Heart right ventricle (tissue), 16 donors: ENCODE measurements around the gene CKAP2L. TPM values are rescaled to one million over a fixed set of nuclear protein-coding genes. Genes with fewer than 3 reads are reported as not detected.

Experiments used
- ATAC-seq, 8 donors: fragments of 200-7000 bp; cut with Tn5 transposase; one replicate each; pipeline ENCODE4 v1.9.1; 2020; ENCODE audit warnings: mild to moderate bottlenecking in 8 of 8, moderate library complexity in 8 of 8, moderate number of reproducible peaks in 1 of 8
- DNase-seq, 2 donors: peaks; one replicate each; pipeline ENCODE4 v3.0.0-alpha.2; 2020
- H3K27ac ChIP-seq, 10 donors: fragments of 200-600 bp; sonication (generic) in 2 of 10; one replicate each; pipeline versions ENCODE4 v1.5.0 to v1.8.0; 2020 to 2022; ENCODE audit warnings: mild to moderate bottlenecking in 3 of 10
- H3K27me3 ChIP-seq, 7 donors: fragments of 200-600 bp; one replicate each; pipeline ENCODE4 v1.8.0; 2021 to 2022; ENCODE audit warnings: mild to moderate bottlenecking in 2 of 7
- H3K36me3 ChIP-seq, 9 donors: fragments of 200-600 bp; sonication (generic) in 1 of 9; one replicate each; pipeline versions ENCODE4 v1.5.0 to v1.8.0; 2020 to 2022; ENCODE audit warnings: mild to moderate bottlenecking in 2 of 9
- H3K4me1 ChIP-seq, 9 donors: fragments of 200-600 bp; sonication (generic) in 1 of 9; one replicate each; pipeline versions ENCODE4 v1.5.0 to v1.8.0; 2020 to 2022; ENCODE audit warnings: mild to moderate bottlenecking in 4 of 9
- H3K4me3 ChIP-seq, 10 donors: fragments of 200-600 bp; sonication (generic) in 2 of 10; one replicate each; pipeline versions ENCODE4 v1.5.0 to v1.8.0; 2020 to 2022; ENCODE audit warnings: mild to moderate bottlenecking in 7 of 10, moderate library complexity in 2 of 10
- H3K9me3 ChIP-seq, 11 donors: fragments of 200-600 bp in 10 of 11; sonication (generic) in 2 of 11; one replicate each; pipeline versions ENCODE4 v1.5.0 to v1.8.0; 2013 to 2022; ENCODE audit warnings: mild to moderate bottlenecking in 2 of 11, control low read depth in 1 of 11, moderate library complexity in 1 of 11
- CTCF ChIP-seq, 9 donors: fragments of 200-600 bp; sonication (generic) in 2 of 9; IDR thresholded peaks; one replicate each; pipeline versions ENCODE4 v1.5.0 to v1.8.0; 2021 to 2022; ENCODE audit warnings: antibody characterized with exemption in 9 of 9, mild to moderate bottlenecking in 5 of 9, moderate library complexity in 1 of 9
- WGBS, 2 donors: extraction: QIAGEN DNeasy Blood & Tissue Kit; methylation state at CpG; one replicate each; pipeline ENCODE4 v1.1.7; 2013; ENCODE audit warnings: inconsistent platforms in 1 of 2; 5-methylcytosine and 5-hydroxymethylcytosine counted together
- intact Hi-C, 10 donors: fragments of 100-400 bp; cut with DNase I; formaldehyde crosslinking; loops; one replicate each; pipeline versions ENCODE4 v1.11.1 to v1.14.2; 2022
- polyA plus RNA-seq, 2 donors: library from polyadenylated mRNA; stranded (reverse); fragments of 200-250 nt; gene quantifications; one replicate each; pipeline ENCODE4 v1.2.3, GENCODE V29; 2013
- total RNA-seq, 10 donors: library from RNA; stranded (reverse); fragmentation: NEBNext Ultra II Directional in 3 of 10; extraction: Animal tissue kit (Norgen Biotek cat#: 25700) in 3 of 10; gene quantifications; one replicate each; pipeline versions ENCODE4 v1.2.1 to v1.2.4, GENCODE V29; 2021 to 2023
- donor health status: Arrhythmogenic right ventricular cardiomyopathy.
- donor health status: ischemic (EF 13 %, LVEDD 7.1; RV severe dilation, severe dysfunction).
- donor health status: healthy with polysubstance abuse.
- donor health status: DM: no; HTN: yes; CAD: no.
- donor health status: DM: no; HTN: no; CAD: no.
- donor health status: ischemic (EF 25% LVEDD 6.9; RV normal size, moderate dysfunction).
- donor health status: ischemic (EF 25% LVEDD 5.7; RV mildly dilated, moderate dysfunction).
- donor health status: healthy.
- donor health status: DM: yes; HTN: yes; CAD: no.
- donor health status: Ischemic cardiomyopathy.
- donor health status: ischemic (EF 35%, LVEDD 5.7; RV mildly dilated, moderate dysfunction).
- donor health status: nonischemic (EF 11% LVEDD 7.7; RV severe dilation, severe dysfunction).
- donor health status: DM: yes; HTN: yes; CAD: no.
- donor health status: PGD.
- donor health status: ischemic (EF 29% LVEDD 5.4; RV normal size, mild dysfunction).
- donor health status: nonischemic (EF 23%, LVEDD 6.1; RV moderate dilation, normal function).

Gene CKAP2L
- total and polyA plus RNA-seq, 12 donors: 0.03 to 1.8 (median 0.44) TPM; not detected in 5

- DNase-seq (no peak), ATAC-seq (no peak)
- WGBS, 2 donors: 91 to 97% methylated on average over 4 of the region's 4 CpGs
- no peaks in the 10 kb centered on the region for H3K9me3 ChIP-seq
- peaks cover 0 to 5% (median 0%) of the 10 kb centered on the region in 7 donors for H3K27me3 ChIP-seq
- H3K27ac ChIP-seq: no peak overlapping the region
- no peaks in the 10 kb centered on the region for H3K4me1 ChIP-seq
- TF ChIP-seq CTCF (IDR thresholded peaks at IDR 0.05): no peak
- intact Hi-C loops: no loop called here
- H3K4me3 ChIP-seq: no peak overlapping the region
- H3K36me3 ChIP-seq: peaks cover 0 to 28% (median 0%) of the 10 kb centered on the region in 9 donors
Measured at GRCh38 chr2:112755444-112755843, 9.0 kb downstream of the CKAP2L start.

- 98 to 100% methylated on average over 1 of the region's 1 CpG for WGBS, 2 donors
- Histone ChIP-seq H3K9me3 (no peaks in the 10 kb centered on the region), H3K27ac (peak overlapping the region in 1 of 10 donors; percentile 36), H3K27me3 (peaks cover 0 to 5% (median 0%) of the 10 kb centered on the region in 7 donors), H3K4me1 (peaks cover 0 to 5% (median 0%) of the 10 kb centered on the region in 9 donors), H3K4me3 (no peak overlapping the region), H3K36me3 (peaks cover 0 to 26% (median 0%) of the 10 kb centered on the region in 9 donors)
- ATAC-seq: peak in 1 of 8 donors; percentile 38
- no peak for TF ChIP-seq CTCF (IDR thresholded peaks at IDR 0.05)
- no peak for DNase-seq
- intact Hi-C loops: loop anchor here in 4 of 10 donors (5.0 kb wide), 4 partner anchors 128 to 203 kb away; no protein-coding TSS in a partner anchor
Measured at GRCh38 chr2:112754564-112754963, 9.8 kb downstream of the CKAP2L start.

GRCh38 chr2:112752667-112753066 lies 11.7 kb downstream of the CKAP2L start:
- Histone ChIP-seq H3K27me3 (peaks cover 0 to 5% (median 0%) of the 10 kb centered on the region in 7 donors), H3K36me3 (peaks cover 0 to 26% (median 0%) of the 10 kb centered on the region in 9 donors), H3K27ac (no peak overlapping the region), H3K4me1 (peaks cover 0 to 5% (median 0%) of the 10 kb centered on the region in 9 donors), H3K4me3 (no peak overlapping the region), H3K9me3 (no peaks in the 10 kb centered on the region)
- no peak for ATAC-seq
- 90 to 94% methylated on average over 4 of the region's 4 CpGs for WGBS, 2 donors
- no peak for DNase-seq
- intact Hi-C loops: loop anchor here in 5 of 10 donors (2.0 to 5.0 kb wide), 5 partner anchors 130 to 205 kb away; no protein-coding TSS in a partner anchor
- no peak for TF ChIP-seq CTCF (IDR thresholded peaks at IDR 0.05)

- DNase-seq (no peak), ATAC-seq (no peak)
- Histone ChIP-seq H3K9me3 (no peaks in the 10 kb centered on the region), H3K36me3 (peaks cover 0 to 27% (median 0%) of the 10 kb centered on the region in 9 donors), H3K4me1 (peaks cover 0 to 5% (median 0%) of the 10 kb centered on the region in 9 donors), H3K4me3 (no peak overlapping the region), H3K27ac (no peak overlapping the region), H3K27me3 (peaks cover 0 to 5% (median 0%) of the 10 kb centered on the region in 7 donors)
- intact Hi-C loops: loop anchor here in 6 of 10 donors (2.0 to 5.0 kb wide), 6 partner anchors 131 to 206 kb away; no protein-coding TSS in a partner anchor
- no peak for TF ChIP-seq CTCF (IDR thresholded peaks at IDR 0.05)
Measured at GRCh38 chr2:112751451-112752197, 12.8 kb downstream of the CKAP2L start.
